OCI-LY1 (cell line): ENCODE measurements around the gene SRRM2.

ENCODE experiments used
- H2AFZ ChIP-seq: fragments of 200-600 bp; sonication (generic), shearing (Covaris generic); 2 replicates; pipeline ENCODE4 v1.6.0; 2014; ENCODE audit warnings: antibody characterized with exemption, mild to moderate bottlenecking, low read length
- H3F3A ChIP-seq: fragments of 200-600 bp; sonication (generic), shearing (Covaris generic); 2 replicates; pipeline ENCODE4 v1.6.0; 2014; ENCODE audit warnings: mild to moderate bottlenecking, antibody characterized with exemption, low read length, moderate library complexity; ENCODE audit not compliant: insufficient read depth
- H3K27ac ChIP-seq: fragments of 200-600 bp; sonication (generic); 2 replicates; pipeline ENCODE4 v1.5.1; 2014; ENCODE audit warnings: low read length, mixed run types, mild to moderate bottlenecking, low read depth; ENCODE audit not compliant: poor library complexity, severe bottlenecking
- H3K27me3 ChIP-seq: fragments of 200-600 bp; sonication (generic); 2 replicates; pipeline ENCODE4 v1.6.0; 2014; ENCODE audit warnings: antibody characterized with exemption, mild to moderate bottlenecking, low read length, moderate library complexity; ENCODE audit not compliant: insufficient read depth
- H3K36me3 ChIP-seq: fragments of 200-600 bp; sonication (generic); 2 replicates; pipeline ENCODE4 v1.6.1; 2014; ENCODE audit warnings: mild to moderate bottlenecking, antibody characterized with exemption, low read length, moderate library complexity, mixed read lengths; ENCODE audit not compliant: insufficient read depth
- H3K4me1 ChIP-seq: fragments of 200-600 bp; sonication (generic); 2 replicates; pipeline ENCODE4 v1.5.1; 2014; ENCODE audit warnings: mild to moderate bottlenecking, low read length, moderate library complexity; ENCODE audit not compliant: insufficient read depth, severe bottlenecking
- H3K4me2 ChIP-seq: fragments of 200-600 bp; sonication (generic), shearing (Covaris generic); 2 replicates; pipeline ENCODE4 v1.6.1; 2014; ENCODE audit warnings: low read length
- H3K4me3 ChIP-seq: fragments of 200-600 bp; sonication (generic); 2 replicates; pipeline ENCODE4 v1.5.1; 2014; ENCODE audit warnings: low read length, low read depth, mild to moderate bottlenecking, mixed read lengths; ENCODE audit not compliant: poor library complexity, severe bottlenecking
- H3K79me2 ChIP-seq: fragments of 200-600 bp; shearing (Covaris generic); 2 replicates; pipeline ENCODE4 v1.6.1; 2016; ENCODE audit warnings: mixed run types, low read length, mixed read lengths; ENCODE audit not compliant: insufficient read depth
- H3K9ac ChIP-seq: fragments of 200-600 bp; sonication (generic), shearing (Covaris generic); 2 replicates; pipeline ENCODE4 v1.6.1; 2014; ENCODE audit warnings: mild to moderate bottlenecking, low read length, mixed read lengths
- H3K9me2 ChIP-seq: fragments of 200-600 bp; sonication (generic), shearing (Covaris generic); 2 replicates; pipeline ENCODE4 v1.6.1; 2014; ENCODE audit warnings: low read depth, mild to moderate bottlenecking, low read length, mixed read lengths
- H3K9me3 ChIP-seq: fragments of 200-600 bp; shearing (Covaris generic); 2 replicates; pipeline ENCODE4 v1.6.1; 2014; ENCODE audit warnings: low read length, mixed read lengths
- H4K20me1 ChIP-seq: fragments of 200-600 bp; sonication (generic), shearing (Covaris generic); 2 replicates; pipeline ENCODE4 v1.6.0; 2016; ENCODE audit warnings: mild to moderate bottlenecking, low read length; ENCODE audit not compliant: insufficient read depth
- CTCF ChIP-seq: fragments of 200-600 bp; sonication (generic), shearing (Covaris generic); IDR thresholded peaks from 2 replicates; pipeline ENCODE4 v1.5.1; 2017; ENCODE audit warnings: mild to moderate bottlenecking, antibody characterized with exemption, low read length, moderate library complexity, mixed read lengths
- EZH2 ChIP-seq: fragments of 200-600 bp; sonication (generic), shearing (Covaris generic); IDR thresholded peaks from 2 replicates; pipeline ENCODE4 v1.8.0; 2017; ENCODE audit warnings: borderline replicate concordance, mixed run types, mild to moderate bottlenecking, antibody characterized with exemption, low read length, moderate library complexity, mixed read lengths

The SRRM2 gene

DNA sequence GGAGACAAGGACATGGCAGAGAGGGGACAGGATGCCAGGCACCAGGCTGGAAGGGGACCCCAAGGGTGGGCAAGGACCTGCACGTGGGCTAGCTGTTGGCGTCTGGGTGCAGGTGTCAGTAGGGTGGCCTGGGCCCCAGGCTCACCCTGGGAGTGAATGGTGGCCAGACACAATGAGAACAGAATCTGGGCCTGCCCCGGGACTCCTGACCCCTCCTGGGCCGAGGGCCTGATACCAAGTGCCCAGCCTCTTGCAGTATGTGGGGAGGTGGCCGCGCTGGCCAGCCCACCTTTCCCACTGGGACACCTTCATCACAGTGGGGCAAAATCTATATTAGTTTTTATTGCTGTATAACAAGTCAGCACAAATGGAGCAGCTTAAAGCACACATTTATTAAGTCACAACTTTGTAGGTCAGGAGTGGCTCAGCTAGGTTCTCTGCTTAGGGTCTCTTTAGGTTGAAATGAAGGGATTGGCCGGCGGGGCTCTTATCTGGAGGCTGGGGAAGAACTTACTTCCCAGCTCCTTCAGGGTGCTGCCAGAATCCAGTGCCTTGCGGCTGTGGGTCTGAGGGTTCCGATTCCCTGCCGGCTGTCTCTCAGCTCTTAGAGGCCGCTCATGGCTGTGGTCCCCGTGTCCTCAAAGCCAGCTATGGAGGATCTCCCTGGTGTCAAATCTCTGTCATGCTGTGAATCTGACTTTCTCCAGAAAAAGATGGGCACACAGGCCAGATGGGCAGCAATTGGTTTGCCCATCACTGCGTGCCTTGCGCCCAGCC is 31.3 kb downstream of the SRRM2 start:
- no peak overlapping the region for H3K27ac ChIP-seq
- H3K36me3 ChIP-seq, result no peaks in the 10 kb centered on the region; the same call in 1 of the 2 replicates
- TF ChIP-seq EZH2, result no peak
- no peak for TF ChIP-seq CTCF
- H3K79me2 ChIP-seq, result no peaks in the 10 kb centered on the region
- H3K4me1 ChIP-seq, result no peaks in the 10 kb centered on the region
- H3K9me3 ChIP-seq, result no peaks in the 10 kb centered on the region
- no peak overlapping the region for H3K9ac ChIP-seq
- no peak overlapping the region for H3K4me3 ChIP-seq
- H3K27me3 ChIP-seq, result no peaks in the 10 kb centered on the region; the same call in 1 of the 2 replicates
- no peaks in the 10 kb centered on the region for H4K20me1 ChIP-seq
- no peaks in the 10 kb centered on the region for H3K9me2 ChIP-seq
- no peaks in the 10 kb centered on the region for H3F3A ChIP-seq
- H3K4me2 ChIP-seq, result no peak overlapping the region
- no peak overlapping the region for H2AFZ ChIP-seq

GRCh38 chr16:2784358-2785100 is 32.1 kb downstream of the SRRM2 start:
- no peak overlapping the region for H3K4me2 ChIP-seq
- H4K20me1 ChIP-seq, result no peaks in the 10 kb centered on the region
- TF ChIP-seq EZH2, result no peak
- TF ChIP-seq CTCF, result no peak
- no peak overlapping the region for H3K9ac ChIP-seq
- no peaks in the 10 kb centered on the region for H3K36me3 ChIP-seq
- H3K9me3 ChIP-seq, result no peaks in the 10 kb centered on the region
- H3K27me3 ChIP-seq, result no peaks in the 10 kb centered on the region; the same call in 1 of the 2 replicates
- no peaks in the 10 kb centered on the region for H3K79me2 ChIP-seq
- no peaks in the 10 kb centered on the region for H3K4me1 ChIP-seq
- no peak overlapping the region for H2AFZ ChIP-seq
- H3F3A ChIP-seq, result no peaks in the 10 kb centered on the region
- H3K27ac ChIP-seq, result no peak overlapping the region
- no peaks in the 10 kb centered on the region for H3K9me2 ChIP-seq
- no peak overlapping the region for H3K4me3 ChIP-seq

DNA sequence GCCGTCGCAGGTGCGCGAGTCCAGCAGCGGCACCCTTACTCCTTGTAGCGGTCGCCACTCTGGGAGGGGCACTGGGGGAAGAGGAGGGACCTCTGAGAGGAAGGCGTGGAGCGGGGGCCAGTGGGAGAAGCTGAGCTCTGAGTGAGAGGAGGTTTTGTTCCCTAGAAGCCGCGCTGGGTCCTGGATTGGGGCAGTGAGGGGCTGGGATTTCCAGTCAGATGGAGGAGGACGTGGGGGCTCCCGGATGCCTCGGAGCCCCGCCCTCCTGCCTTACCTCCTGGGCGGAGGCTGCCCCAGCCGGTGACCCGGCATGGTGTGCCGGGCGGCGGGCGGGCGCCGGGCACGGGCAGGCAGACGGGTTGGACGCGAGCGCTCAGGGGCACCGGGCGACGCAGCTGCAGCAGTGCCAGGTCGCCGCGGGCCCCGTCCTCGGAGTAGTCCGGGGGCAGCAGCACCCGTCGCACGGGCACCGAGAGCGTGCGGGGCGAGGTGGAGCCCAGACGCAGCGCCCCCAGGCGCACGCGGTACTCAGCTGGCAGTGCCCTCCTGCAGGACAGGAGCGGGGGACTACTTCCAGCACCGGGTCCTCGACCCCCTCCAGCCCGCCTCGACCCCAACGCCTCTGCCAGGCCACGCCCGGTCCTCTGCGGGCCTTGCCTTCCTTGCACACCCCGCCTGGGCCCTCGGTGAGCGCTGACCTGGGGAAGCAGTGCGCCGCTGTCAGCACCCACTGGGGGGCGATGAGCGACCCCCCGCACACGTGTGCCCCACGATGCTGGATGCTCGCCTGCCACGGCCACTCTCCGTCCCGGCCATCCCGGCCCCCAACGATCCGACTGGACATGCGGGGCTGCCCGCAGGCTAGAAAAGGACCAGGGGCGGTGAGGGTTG is 32.9 kb downstream of the SRRM2 start:
- H4K20me1 ChIP-seq, result no peaks in the 10 kb centered on the region
- H3K27me3 ChIP-seq, result no peaks in the 10 kb centered on the region; the same call in 1 of the 2 replicates
- no peaks in the 10 kb centered on the region for H3K9me3 ChIP-seq
- no peaks in the 10 kb centered on the region for H3K4me1 ChIP-seq
- no peak overlapping the region for H3K27ac ChIP-seq
- TF ChIP-seq CTCF (0 out of 2 replicates have a peak, but pooled peaks have one; percentile 13), EZH2 (no peak)
- no peak overlapping the region for H2AFZ ChIP-seq
- no peak overlapping the region for H3K4me2 ChIP-seq
- no peaks in the 10 kb centered on the region for H3K9me2 ChIP-seq
- no peaks in the 10 kb centered on the region for H3K79me2 ChIP-seq
- H3K9ac ChIP-seq, result no peak overlapping the region
- no peaks in the 10 kb centered on the region for H3K36me3 ChIP-seq
- no peak overlapping the region for H3K4me3 ChIP-seq
- no peaks in the 10 kb centered on the region for H3F3A ChIP-seq
